ENCODE measurements around the gene CLDN6.

DNA sequence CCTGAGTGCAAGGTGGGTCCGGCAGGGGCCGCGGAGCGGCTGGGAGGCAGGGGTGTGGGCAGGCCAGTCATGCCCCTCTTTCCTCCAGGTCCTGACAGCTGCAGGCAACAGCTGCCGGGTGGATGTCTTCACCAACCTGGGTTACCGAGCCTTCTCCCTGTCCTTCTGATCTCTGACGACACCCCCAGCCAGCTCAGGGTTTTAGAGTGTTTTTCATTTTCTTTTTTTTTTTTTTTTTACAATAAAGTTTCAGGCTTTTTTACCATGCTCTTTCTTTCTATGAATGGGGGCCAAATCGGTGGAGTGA lies 9.5 kb upstream of the CLDN6 start:
- TF ChIP-seq EZH2 (IDR thresholded peaks at IDR 0.05; ENCODE audit: low read length, missing control alignments): no peak
- TF ChIP-seq, protein P1, sequence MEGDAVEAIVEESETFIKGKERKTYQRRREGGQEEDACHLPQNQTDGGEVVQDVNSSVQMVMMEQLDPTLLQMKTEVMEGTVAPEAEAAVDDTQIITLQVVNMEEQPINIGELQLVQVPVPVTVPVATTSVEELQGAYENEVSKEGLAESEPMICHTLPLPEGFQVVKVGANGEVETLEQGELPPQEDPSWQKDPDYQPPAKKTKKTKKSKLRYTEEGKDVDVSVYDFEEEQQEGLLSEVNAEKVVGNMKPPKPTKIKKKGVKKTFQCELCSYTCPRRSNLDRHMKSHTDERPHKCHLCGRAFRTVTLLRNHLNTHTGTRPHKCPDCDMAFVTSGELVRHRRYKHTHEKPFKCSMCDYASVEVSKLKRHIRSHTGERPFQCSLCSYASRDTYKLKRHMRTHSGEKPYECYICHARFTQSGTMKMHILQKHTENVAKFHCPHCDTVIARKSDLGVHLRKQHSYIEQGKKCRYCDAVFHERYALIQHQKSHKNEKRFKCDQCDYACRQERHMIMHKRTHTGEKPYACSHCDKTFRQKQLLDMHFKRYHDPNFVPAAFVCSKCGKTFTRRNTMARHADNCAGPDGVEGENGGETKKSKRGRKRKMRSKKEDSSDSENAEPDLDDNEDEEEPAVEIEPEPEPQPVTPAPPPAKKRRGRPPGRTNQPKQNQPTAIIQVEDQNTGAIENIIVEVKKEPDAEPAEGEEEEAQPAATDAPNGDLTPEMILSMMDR (conservative IDR thresholded peaks at IDR 0.05 in 1 of 2, IDR thresholded peaks at IDR 0.05 in 1 of 2; ENCODE audit: low read depth in 1 of 2, low read length in 2 of 2): no peak
